Brain microvascular endothelial cell (primary cell): ENCODE data around the gene IFT80.

Experiments used
- DNase-seq: peaks from one replicate; pipeline ENCODE4 v3.0.0-alpha.2; 2020
- H3K27ac ChIP-seq: fragments of 250-450 bp; sonication (Bioruptor Pico); 2 replicates; pipeline ENCODE4 v1.5.1; 2020; ENCODE audit warnings: mild to moderate bottlenecking, moderate library complexity
- H3K27me3 ChIP-seq: fragments of 250-450 bp; sonication (Bioruptor Pico); replicated peaks from 2 replicates; pipeline ENCODE4 v1.5.1; 2020; ENCODE audit warnings: mild to moderate bottlenecking
- H3K36me3 ChIP-seq: fragments of 250-450 bp; sonication (Bioruptor Pico); replicated peaks from 2 replicates; pipeline ENCODE4 v1.5.1; 2020; ENCODE audit warnings: mild to moderate bottlenecking
- H3K4me3 ChIP-seq: 2 replicates; pipeline ENCODE4 v1.5.1; 2011; ENCODE audit warnings: low read depth, mild to moderate bottlenecking, control low read depth, low read length, moderate library complexity
- in situ Hi-C: cut with HindIII; loops from 2 replicates; pipeline ENCODE4 v1.10.0; 2017; ENCODE audit warnings: low sequenced_read_pairs, low pct_ligation_motif_present
- TF ChIP-seq, protein P1 (sequence below): IDR thresholded peaks from 2 replicates; pipeline ENCODE4 v1.5.1; 2011; ENCODE audit warnings: low read depth, mild to moderate bottlenecking, moderate library complexity, low read length, control low read depth, inconsistent platforms; ENCODE audit errors: missing control alignments

The IFT80 gene

DNA sequence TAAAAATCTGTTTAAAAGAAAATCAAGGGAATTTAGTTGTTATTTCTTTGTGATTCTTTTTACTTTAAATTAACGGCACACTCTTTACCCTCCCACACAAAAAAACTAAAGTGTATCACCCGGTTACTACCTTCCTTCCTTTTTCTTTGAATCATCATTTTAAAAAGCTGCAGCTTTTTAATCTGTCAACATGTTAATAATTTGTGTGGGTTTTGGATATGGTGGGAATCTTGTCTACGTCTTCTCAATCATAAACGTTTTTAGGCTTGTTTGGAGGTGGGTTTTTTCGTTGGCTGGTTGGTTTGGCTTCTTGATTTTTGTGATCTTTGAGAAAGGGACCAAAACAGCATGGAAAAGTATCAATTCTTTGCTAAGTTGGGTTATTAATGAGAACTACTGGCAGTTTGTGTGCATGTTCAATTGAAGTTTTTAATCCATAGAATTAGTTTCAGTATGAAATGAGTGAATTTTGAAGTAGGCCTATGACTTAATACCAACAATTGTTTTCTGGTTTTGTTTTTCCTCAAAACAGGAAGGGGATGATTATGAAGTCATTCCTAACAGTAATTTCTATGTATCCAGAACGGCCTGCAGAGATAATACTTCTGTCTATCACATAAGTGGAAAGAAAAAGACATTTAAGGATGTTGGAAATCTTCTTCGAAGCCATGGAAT is 4.9 kb upstream of the IFT80 start:
- TF ChIP-seq, protein P1, sequence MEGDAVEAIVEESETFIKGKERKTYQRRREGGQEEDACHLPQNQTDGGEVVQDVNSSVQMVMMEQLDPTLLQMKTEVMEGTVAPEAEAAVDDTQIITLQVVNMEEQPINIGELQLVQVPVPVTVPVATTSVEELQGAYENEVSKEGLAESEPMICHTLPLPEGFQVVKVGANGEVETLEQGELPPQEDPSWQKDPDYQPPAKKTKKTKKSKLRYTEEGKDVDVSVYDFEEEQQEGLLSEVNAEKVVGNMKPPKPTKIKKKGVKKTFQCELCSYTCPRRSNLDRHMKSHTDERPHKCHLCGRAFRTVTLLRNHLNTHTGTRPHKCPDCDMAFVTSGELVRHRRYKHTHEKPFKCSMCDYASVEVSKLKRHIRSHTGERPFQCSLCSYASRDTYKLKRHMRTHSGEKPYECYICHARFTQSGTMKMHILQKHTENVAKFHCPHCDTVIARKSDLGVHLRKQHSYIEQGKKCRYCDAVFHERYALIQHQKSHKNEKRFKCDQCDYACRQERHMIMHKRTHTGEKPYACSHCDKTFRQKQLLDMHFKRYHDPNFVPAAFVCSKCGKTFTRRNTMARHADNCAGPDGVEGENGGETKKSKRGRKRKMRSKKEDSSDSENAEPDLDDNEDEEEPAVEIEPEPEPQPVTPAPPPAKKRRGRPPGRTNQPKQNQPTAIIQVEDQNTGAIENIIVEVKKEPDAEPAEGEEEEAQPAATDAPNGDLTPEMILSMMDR = no peak
- Histone ChIP-seq H3K27me3 (no peaks in the 10 kb centered on the region), H3K4me3 (no peak overlapping the region), H3K36me3 (peaks cover 3% of the 10 kb centered on the region), H3K27ac (peak overlapping the region; percentile 82)
- DNase-seq = no peak
- in situ Hi-C loops = no loop called here

DNA sequence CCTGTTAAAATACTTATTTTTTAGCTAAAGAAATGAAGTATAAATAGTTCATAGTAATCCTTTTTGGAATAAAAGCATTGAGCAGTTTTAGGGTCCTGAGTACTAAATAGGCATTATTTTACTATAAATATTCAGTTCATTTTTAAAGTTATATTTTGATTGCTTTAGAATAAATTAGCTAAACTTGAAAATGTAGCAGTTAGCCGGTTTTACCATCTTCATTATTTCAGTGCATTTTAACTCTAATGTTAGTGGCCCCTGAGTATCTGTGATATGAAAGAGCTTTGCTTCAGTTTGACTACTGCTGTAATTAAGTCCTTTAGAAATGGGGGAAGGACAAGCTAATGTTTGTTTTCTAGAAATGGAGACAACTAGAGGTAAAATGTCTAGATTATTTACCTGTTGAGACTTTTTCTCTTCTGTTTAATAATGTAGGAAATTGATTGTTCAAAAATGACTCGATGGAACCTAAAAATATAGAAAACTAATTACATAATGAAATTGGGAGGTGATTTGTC is 4.1 kb upstream of the IFT80 start:
- TF ChIP-seq, protein P1 = no peak
- no peak for DNase-seq

DNA sequence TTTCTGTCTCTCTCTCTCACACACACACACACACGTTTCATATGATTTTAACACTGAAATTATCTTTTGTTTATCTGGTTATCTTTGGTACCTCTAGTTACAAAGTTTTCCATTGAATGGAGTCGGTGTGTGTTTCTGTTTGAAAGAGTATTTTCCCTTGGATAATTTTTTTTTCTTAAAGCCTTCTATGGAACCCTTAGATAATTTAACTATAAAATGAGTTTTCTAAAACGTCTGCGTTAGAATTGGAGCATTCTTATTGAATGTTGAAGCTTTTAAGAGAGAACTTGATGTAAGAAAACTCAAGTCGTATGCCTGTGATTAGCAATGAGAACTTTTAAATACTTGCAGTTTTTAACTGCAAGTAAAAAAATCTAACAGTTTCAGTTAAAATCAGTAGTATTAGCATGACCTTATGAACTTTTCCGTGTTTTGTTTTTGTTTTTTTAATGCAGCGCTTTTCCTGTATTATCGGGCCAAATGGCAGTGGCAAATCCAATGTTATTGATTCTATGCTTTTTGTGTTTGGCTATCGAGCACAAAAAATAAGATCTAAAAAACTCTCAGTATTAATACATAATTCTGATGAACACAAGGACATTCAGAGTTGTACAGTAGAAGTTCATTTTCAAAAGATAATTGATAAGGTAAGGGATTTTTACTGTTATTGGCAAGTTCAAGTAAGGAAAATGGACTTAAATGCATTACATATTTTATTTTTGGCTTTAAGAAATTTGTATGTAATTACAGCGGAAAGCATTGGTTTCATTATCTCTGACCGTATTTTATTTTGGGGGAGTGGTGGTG is 3.4 kb upstream of the IFT80 start:
- Histone ChIP-seq H3K36me3 (peaks cover 3% of the 10 kb centered on the region), H3K27me3 (no peaks in the 10 kb centered on the region), H3K27ac (peak overlapping the region; percentile 82), H3K4me3 (peak overlapping the region; percentile 88)
- in situ Hi-C loops = no loop called here
- DNase-seq = no peak
- TF ChIP-seq, protein P1 = no peak

More for the DNA sequence above, 4.1 kb upstream of the IFT80 start:
- Histone ChIP-seq H3K4me3 (peak overlapping the region; percentile 88), H3K27ac (peak overlapping the region; percentile 82), H3K36me3 (peaks cover 3% of the 10 kb centered on the region), H3K27me3 (no peaks in the 10 kb centered on the region)
- in situ Hi-C loops = no loop called here

DNA sequence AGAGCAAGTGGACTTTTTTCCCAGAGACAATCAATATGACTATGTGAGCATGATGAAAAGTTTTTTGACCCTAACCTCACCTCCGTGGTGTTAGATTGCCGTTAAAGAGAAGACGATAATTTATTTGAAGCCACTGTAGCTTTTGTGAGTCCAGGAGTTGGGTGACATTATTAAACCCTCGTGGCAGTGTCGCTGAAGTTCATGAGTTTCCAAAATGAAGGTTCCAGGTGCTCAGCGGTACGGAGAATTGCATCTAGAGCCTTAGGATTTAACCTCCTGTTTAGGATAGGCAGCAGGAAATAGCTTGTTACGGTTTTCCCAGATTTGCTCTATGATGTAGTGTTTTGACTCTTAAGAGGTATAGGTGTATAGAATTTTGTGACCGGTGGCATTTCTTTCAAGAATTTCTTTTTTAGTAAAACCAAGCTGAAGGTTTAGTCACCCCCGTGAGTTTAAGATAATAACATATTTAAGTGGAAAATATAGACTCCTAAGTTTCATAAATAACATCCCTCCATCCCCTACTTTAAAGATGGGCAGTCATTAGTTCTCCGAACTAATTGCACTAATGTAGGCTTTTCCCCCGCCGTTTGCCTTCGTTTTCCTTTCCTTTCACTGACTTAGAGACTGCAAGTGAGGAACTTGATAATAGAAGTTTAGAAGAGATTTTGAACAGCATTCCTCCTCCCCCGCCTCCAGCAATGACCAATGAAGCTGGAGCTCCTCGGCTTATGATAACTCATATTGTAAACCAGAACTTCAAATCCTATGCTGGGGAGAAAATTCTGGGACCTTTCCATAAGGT is 2.5 kb upstream of the IFT80 start:
- TF ChIP-seq, protein P1 = no peak
- in situ Hi-C loops = no loop called here
- DNase-seq = peak; percentile 81
- H3K27me3 ChIP-seq = no peaks in the 10 kb centered on the region
- peak overlapping the region; percentile 82 for H3K27ac ChIP-seq
- H3K36me3 ChIP-seq = no peaks in the 10 kb centered on the region
- H3K4me3 ChIP-seq = peak overlapping the region; percentile 88

DNA sequence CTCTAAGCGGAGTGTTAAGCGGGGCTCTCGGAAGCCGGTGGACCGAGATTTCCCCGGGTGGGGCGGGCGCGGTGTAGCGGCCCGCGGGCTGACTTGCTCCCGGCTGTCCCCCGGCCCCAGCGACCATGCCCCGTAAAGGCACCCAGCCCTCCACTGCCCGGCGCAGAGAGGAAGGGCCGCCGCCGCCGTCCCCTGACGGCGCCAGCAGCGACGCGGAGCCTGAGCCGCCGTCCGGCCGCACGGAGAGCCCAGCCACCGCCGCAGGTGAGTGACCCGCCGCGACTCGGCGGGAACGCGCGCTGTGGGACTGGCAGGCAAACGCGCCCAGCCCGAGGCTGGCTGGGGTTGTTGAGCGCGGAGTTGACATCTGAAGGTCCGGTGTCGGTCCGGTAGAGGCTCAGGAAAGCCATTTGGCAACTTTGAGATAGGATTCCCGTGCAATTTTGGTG is 1.7 kb upstream of the IFT80 start:
- TF ChIP-seq, protein P1 = no peak
- Histone ChIP-seq H3K27ac (peak overlapping the region; percentile 82), H3K4me3 (peak overlapping the region; percentile 88), H3K27me3 (no peaks in the 10 kb centered on the region), H3K36me3 (no peaks in the 10 kb centered on the region)
- in situ Hi-C loops = no loop called here
- DNase-seq = no peak
